Motor neuron (in vitro differentiated cells): ENCODE results near the gene PAPPA2. TPM values are rescaled to one million over a fixed set of nuclear protein-coding genes. Genes with fewer than 3 reads are reported as not detected.

ENCODE experiments used
- ATAC-seq, 8 experiments: fragments of 200-7000 bp; cut with Tn5 transposase; replicated peaks in 6 of 8; 2 replicates each; pipeline ENCODE4 v1.8.0; 2021; ENCODE audit warnings: mild to moderate bottlenecking in 8 of 8, moderate library complexity in 8 of 8
- H3K27ac ChIP-seq, 2 donors: fragments of 250-450 bp; sonication (Bioruptor Pico); 2 replicates each; pipeline ENCODE4 v1.9.0; 2021; ENCODE audit warnings: antibody characterized with exemption in 2 of 2, mild to moderate bottlenecking in 2 of 2, moderate library complexity in 1 of 2
- H3K4me1 ChIP-seq, 2 donors: fragments of 250-450 bp; sonication (Bioruptor Pico); replicated peaks in 1 of 2; 2 replicates each; pipeline ENCODE4 v1.6.1; 2021; ENCODE audit warnings: antibody characterized with exemption in 2 of 2, mild to moderate bottlenecking in 2 of 2, moderate library complexity in 1 of 2
- H3K4me3 ChIP-seq, 5 donors: fragments of 250-450 bp; sonication (Bioruptor Pico); 2 replicates each; pipeline ENCODE4 v1.9.0; 2021; ENCODE audit warnings: antibody characterized with exemption in 5 of 5, mild to moderate bottlenecking in 5 of 5, moderate library complexity in 4 of 5
- WGBS, 10 experiments: fragments of 450-650 bp; shearing (Covaris generic); methylation state at CpG; one replicate each; pipeline ENCODE4 v1.0.0; 2022; 5-methylcytosine and 5-hydroxymethylcytosine counted together
- in situ Hi-C, 9 experiments: fragments of 400-800 bp; cut with MboI; loops; one replicate each; pipeline ENCODE4 v1.15.0; 2021; ENCODE audit warnings: low sequenced_read_pairs in 9 of 9, low pct_unique_long_range_greater_than_20kb in 2 of 9; ENCODE audit not compliant: unreplicated experiment in 9 of 9
- total RNA-seq, 8 experiments: library from RNA; unstranded; fragments of 300-600 nt; gene quantifications; 2 replicates each; pipeline versions ENCODE4 v1.2.3 to v1.2.4, GENCODE V29; 2022

The PAPPA2 gene
- total RNA-seq, 8 experiments from 2014 or later: 1.8 to 82.0 (median 7.1) TPM

DNA sequence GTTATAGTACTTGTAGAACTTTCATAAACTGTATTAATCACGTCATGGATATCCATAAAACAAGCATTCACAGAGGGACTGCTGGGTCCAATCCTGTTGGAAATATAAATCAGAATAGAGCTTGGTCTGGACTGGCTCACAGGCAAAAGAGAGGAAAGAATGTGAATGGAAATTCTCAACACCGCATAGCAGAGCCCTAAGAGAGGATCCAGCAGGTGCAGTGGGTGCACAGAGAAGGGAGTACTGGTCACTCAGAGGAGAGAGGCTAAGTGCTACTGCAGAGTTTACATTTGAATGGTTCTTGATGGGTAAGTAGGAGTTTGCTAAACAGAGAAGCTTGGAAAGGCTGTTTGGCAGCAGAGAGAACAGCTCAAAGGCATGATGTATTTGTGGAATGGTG, 231.7 kb downstream of the PAPPA2 start:
- in situ Hi-C loops: loop anchor here in 1 of 9 experiments (25.0 kb wide), 2 partner anchors 132 to 307 kb away; no protein-coding TSS in a partner anchor
- H3K4me3 ChIP-seq: no peak overlapping the region
- ATAC-seq: no peak

DNA sequence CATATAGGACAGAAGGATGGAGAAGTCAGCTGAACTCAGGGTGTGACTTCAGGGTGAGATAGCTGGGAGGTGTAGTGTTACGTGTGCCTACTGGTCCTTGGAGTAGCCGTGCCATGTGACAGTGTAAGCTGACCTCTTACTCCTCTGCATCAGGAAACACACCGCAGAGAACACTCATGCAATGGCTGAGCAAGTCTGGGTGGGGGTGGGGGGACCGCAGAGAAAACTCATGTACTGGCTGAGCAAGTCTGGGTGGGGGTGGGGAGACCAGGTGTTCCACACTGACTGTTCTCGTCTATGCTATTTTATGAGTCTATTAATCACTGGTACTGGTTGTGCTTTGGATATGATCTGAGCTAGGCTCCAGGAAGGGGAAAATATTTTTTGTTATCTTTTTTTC, 233.1 kb downstream of the PAPPA2 start:
- ATAC-seq: peak in 7 of 8 experiments; percentile 69 to 96 (median 93)
- Histone ChIP-seq H3K4me3 (no peak overlapping the region), H3K27ac (no peak overlapping the region), H3K4me1 (peaks cover 9 to 13% of the 10 kb centered on the region in 2 donors)
- 29 to 100% (median 53%) methylated on average over 1 to 4 of the region's 5 CpGs; no CpG with 5 or more reads in 6 of the 10 experiments for WGBS, 10 experiments
- in situ Hi-C loops: loop anchor here in 1 of 9 experiments (25.0 kb wide), 2 partner anchors 134 to 309 kb away; no protein-coding TSS in a partner anchor

More for the DNA sequence above, 231.7 kb downstream of the PAPPA2 start:
- Histone ChIP-seq H3K4me1 (peaks cover 9 to 13% of the 10 kb centered on the region in 2 donors), H3K27ac (no peak overlapping the region)
- 40 to 100% (median 67%) methylated on average over 1 to 2 of the region's 2 CpGs; no CpG with 5 or more reads in 3 of the 10 experiments for WGBS, 10 experiments

DNA sequence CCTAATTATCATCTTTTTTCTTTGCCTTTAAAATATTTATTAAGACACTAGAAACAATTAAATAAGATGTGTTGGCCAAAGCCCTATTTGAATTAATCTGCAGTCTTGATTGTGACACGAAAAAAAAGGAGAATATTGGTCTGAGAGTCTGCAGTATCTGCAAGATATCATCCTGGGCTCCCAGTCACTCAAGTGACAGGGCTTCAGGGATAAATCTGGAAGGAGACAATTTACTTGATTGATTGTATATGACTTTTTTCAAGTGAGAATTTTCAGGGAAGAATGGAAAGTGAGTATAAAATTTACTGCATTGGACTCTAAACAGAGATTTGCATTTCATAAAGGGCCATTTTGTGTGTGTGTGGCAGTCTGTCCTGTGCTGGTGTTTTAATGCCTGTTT, 233.7 kb downstream of the PAPPA2 start:
- H3K4me3 ChIP-seq: no peak overlapping the region
- in situ Hi-C loops: loop anchor here in 1 of 9 experiments (25.0 kb wide), 2 partner anchors 134 to 309 kb away; no protein-coding TSS in a partner anchor
- no peak overlapping the region for H3K27ac ChIP-seq
- WGBS, 10 experiments: 17 to 100% (median 67%) methylated on average over 1 of the region's 1 CpG; no CpG with 5 or more reads in 3 of the 10 experiments
- no peak for ATAC-seq
- peaks cover 6 to 13% of the 10 kb centered on the region in 2 donors for H3K4me1 ChIP-seq

DNA sequence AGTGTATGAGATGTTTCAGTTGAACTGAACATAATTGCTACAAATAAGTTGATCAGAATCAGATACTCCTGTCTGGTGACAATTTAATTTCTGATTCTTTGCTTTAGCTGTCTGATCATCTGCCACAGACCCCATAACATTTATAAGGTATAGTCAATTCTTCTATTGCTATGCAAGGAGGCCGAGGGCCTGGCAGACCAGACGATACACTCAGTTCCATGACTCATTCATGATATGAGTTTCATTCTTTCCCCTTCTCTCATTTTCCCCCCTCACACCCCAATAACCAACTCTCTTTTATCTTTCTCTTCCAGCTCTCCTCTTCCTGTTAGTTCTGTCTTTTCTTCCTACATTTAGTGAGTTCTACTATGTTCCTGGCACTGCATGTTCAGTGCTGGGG, 236.8 kb downstream of the PAPPA2 start:
- Histone ChIP-seq H3K4me1 (peaks cover 4 to 13% of the 10 kb centered on the region in 2 donors), H3K27ac (no peak overlapping the region), H3K4me3 (no peak overlapping the region)
- ATAC-seq: no peak
- in situ Hi-C loops: loop anchor here in 1 of 9 experiments (25.0 kb wide), 2 partner anchors 138 to 313 kb away; no protein-coding TSS in a partner anchor
- WGBS, 10 experiments: 20 to 100% (median 80%) methylated on average over 1 to 2 of the region's 2 CpGs; no CpG with 5 or more reads in 2 of the 10 experiments

DNA sequence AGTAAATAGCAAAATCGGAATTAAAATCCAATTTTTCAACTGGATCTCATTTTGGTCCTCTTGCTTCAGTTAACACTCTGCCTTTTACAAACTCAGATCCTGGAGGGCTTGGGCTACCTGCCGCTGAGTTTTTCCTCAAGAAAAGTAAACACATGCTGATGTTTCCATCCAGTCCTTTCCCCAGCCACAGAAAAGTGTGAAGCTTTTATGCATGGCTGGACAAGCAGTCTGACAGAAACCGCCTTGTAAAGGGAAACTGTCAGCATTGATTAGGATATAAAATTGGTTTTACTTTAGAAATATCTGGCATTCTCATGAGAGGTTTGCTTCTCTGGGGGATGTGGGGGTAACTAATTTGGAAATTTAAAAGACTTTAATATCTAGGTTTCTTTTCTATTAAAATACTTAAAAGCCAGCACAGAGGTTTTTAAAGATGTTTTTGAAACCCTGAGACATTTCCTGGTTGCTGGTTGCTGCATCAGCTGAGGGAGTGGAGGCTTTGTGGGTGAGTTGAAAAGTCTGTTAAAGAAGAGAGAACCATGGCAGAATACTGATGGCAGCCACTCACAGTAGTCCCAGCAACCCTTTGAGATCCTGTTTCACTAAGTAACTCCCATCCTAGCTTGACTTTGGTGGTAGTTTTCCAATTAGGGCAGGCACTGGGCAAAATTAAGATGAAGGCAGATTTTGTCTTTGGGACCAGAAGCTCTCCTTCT, 238.3 kb downstream of the PAPPA2 start:
- no peak overlapping the region for H3K4me3 ChIP-seq
- no peak for ATAC-seq
- in situ Hi-C loops: no loop called here
- peaks cover 0 to 7% of the 10 kb centered on the region in 2 donors for H3K4me1 ChIP-seq
- 33 to 100% (median 76%) methylated on average over 1 to 3 of the region's 3 CpGs; no CpG with 5 or more reads in 1 of the 10 experiments for WGBS, 10 experiments
- H3K27ac ChIP-seq: no peak overlapping the region

DNA sequence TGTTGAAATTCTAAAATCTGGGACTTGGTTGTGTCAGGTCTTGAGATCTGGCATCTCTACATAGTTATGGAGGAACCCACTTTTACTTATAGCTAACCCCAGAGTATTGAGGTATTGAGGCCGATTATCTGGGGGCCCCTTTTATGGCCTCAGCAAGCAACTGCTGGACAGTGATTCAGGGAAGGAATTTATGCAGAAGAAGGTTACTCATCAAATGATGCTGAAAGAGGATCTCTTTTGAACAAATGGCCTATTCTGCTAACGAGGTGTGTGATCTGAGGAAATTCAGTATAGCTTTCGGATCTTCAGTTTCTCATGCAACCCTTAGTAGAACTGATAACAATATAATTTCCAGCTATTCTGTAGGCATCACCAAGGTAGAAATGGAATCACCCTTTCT, 239.9 kb downstream of the PAPPA2 start:
- Histone ChIP-seq H3K4me1 (no peaks in the 10 kb centered on the region), H3K4me3 (no peak overlapping the region), H3K27ac (no peak overlapping the region)
- 43 to 100% (median 84%) methylated on average over 1 to 3 of the region's 3 CpGs; no CpG with 5 or more reads in 3 of the 10 experiments for WGBS, 10 experiments
- in situ Hi-C loops: no loop called here
- peak in 2 of 8 experiments; percentile 59 to 92 for ATAC-seq

DNA sequence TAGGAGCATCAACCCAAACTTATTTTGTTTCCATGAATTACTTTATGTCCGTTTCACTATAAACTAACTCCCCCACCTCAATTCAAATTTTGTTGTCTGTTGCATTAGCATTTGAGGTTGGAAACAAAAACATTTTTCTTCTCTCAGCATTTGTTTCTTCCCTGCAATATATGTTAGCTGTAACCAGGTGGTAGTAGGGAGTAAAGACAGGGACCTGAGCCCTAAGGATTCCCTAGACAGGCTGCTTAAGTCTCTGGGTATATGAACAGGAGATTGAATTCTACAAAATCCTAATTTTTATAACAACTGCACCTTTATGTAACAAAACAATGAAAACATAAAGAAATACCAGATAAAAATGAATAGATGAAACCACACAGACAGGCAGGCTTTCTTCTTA, 242.6 kb downstream of the PAPPA2 start:
- no peak overlapping the region for H3K4me3 ChIP-seq
- 0 to 100% (median 68%) methylated on average over 1 of the region's 1 CpG for whole genome bisulfite sequencing, 10 experiments
- no peak overlapping the region for H3K27ac ChIP-seq
- in situ Hi-C loops: no loop called here
- ATAC-seq: no peak
- no peaks in the 10 kb centered on the region for H3K4me1 ChIP-seq

DNA sequence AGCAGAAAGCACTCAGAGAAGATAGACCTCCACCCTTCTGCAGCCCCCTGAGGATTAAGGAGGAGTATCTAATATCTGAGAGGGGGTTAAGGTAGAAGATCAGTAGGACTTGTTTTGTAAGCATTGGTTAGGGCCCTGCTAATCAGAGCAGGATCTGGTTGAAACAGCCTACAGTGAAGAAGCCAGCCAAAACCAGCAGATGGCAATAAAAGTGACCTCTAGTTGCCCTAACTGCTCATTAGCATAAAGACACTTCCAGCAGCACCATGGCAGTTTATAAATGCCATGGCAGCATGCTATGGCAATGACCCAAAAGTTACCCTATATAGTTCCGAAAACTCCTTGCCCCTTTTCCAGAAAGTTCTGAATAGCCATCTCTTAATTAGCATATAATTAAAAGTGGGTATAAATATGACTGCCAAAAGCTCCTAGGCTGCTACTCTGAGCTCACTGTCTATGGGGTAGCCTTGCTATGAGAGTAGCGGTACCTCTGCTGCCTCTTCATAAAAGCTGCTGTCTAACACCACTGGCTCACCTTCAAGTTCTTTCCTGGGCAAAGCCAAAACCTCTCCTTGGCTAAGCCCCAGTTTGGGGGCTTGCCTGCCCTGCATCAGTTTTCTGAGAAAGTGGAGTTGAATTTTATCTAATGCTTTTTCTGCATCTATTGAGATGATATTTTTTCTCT, 254.2 kb downstream of the PAPPA2 start:
- H3K27ac ChIP-seq: peak overlapping the region in 1 of 2 donors; percentile 8
- H3K4me1 ChIP-seq: peaks cover 7 to 8% of the 10 kb centered on the region in 2 donors
- in situ Hi-C loops: no loop called here
- H3K4me3 ChIP-seq: no peak overlapping the region
- ATAC-seq: peak; percentile 55 to 98 (median 84)
- WGBS, 10 experiments: 70 to 100% (median 100%) methylated on average over 1 to 2 of the region's 2 CpGs; no CpG with 5 or more reads in 1 of the 10 experiments

DNA sequence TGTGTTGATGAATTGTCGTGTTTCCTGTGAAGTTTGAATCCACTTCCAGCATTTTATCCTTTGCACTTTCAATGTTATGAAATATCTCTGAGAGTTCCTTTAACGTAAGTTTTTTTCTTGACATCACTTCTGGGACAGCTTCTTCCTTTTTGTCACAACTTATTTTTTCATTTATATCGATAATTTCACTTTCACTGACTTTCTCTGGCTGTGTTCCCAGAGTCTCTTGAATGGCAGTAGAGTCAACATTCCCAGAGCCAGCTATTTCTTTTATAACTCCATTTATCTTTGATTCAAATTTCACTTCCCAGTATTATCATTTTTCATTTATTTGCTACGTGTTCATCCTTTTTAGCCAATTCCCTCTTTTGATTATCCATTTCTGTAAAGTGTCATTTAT, 256.5 kb downstream of the PAPPA2 start:
- ATAC-seq: no peak
- no peak overlapping the region for H3K4me3 ChIP-seq
- H3K4me1 ChIP-seq: peaks cover 7 to 8% of the 10 kb centered on the region in 2 donors
- no peak overlapping the region for H3K27ac ChIP-seq
- in situ Hi-C loops: no loop called here
- WGBS, 10 experiments: 19 to 89% (median 77%) methylated on average over 3 to 4 of the region's 4 CpGs

DNA sequence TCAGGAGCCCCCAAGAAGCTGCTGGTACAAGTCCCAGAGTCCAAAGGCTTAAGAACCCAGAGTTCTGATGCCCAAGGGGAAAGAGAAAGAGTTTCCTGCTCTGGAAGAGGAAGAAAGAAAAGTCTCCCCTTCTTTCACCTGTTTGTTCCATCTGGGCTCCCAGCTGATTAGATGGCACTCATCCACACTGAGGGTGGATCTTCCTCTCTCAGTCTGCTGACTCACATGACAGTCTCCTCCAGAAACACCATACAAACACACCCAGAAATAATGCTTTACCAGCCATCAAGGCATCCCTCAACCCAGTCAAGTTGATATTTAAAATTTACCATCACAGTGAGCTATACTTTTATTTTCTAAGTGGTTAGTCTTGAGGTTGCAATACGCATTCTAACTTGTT, 257.9 kb downstream of the PAPPA2 start:
- Histone ChIP-seq H3K27ac (no peak overlapping the region), H3K4me3 (no peak overlapping the region), H3K4me1 (peaks cover 7 to 8% of the 10 kb centered on the region in 2 donors)
- 69 to 100% (median 95%) methylated on average over 1 of the region's 1 CpG for WGBS, 10 experiments
- in situ Hi-C loops: no loop called here
- peak in 2 of 8 experiments; percentile 62 to 74 for ATAC-seq

DNA sequence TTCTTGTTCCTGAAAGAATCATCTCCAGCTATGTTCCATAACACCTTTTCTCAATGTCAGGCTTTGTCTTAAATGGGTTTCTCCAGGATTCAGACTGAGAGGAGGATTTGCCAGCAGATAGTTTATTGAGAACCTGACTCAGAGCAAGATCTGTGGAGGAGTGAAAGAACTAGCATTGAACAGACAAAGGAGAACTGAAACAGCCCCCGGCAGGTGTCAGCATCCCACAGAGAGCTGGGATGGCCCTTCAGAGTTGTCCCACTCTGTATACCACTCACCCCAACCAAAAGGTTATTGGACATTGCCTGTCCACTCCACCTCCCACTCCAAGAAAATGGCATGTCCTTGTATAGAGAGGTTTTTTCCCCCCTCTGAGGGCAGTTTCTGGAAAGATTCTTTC, 270.7 kb downstream of the PAPPA2 start:
- Histone ChIP-seq H3K4me1 (peaks cover 0 to 6% of the 10 kb centered on the region in 2 donors), H3K4me3 (no peak overlapping the region), H3K27ac (peak overlapping the region in 1 of 2 donors; percentile 34)
- 73 to 100% (median 81%) methylated on average over 1 of the region's 1 CpG; no CpG with 5 or more reads in 4 of the 10 experiments for WGBS, 10 experiments
- no peak for ATAC-seq
- in situ Hi-C loops: no loop called here

DNA sequence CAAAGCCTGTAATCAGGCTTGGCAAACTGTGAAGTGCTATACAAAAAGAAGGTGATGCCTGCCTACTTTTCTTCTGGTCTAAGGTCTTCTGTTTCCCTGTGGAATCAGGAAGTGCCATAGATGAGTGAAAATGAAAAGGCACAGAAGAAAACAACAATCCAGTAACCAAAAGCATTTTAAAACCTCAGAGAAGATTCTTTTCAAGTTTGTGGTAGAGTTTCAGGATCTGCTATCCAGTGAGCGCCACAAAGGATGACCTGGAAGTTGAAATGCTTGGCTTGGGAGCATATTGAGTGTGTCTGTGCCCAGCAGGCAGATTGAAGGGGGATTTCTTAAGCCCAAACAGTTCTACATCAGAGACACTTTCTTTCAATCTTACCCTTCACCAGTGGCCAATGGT, 272.2 kb downstream of the PAPPA2 start:
- in situ Hi-C loops: no loop called here
- ATAC-seq: no peak
- Histone ChIP-seq H3K4me3 (no peak overlapping the region), H3K4me1 (peaks cover 0 to 6% of the 10 kb centered on the region in 2 donors), H3K27ac (no peak overlapping the region)
- 50 to 100% (median 100%) methylated on average over 1 of the region's 1 CpG; no CpG with 5 or more reads in 3 of the 10 experiments for WGBS, 10 experiments

DNA sequence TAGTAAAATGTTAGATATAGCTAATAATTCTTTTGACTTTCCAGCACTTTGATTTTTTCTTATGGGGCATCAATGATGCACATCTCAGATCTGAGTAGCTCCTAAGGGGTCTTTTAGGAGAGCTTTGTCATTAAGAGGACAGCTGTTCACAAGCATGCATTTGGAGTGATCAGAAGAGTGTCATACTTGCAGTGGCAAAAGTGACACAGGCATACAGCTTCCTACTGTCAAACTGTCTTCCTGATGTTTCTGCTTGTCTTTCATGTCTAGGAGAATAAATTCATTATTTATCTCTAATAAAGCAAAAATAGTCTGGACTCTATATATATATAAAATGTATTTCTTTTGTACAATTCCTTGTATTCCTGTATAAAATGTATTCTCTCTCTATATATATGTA, 273.0 kb downstream of the PAPPA2 start:
- no peak for ATAC-seq
- no peak overlapping the region for H3K27ac ChIP-seq
- H3K4me3 ChIP-seq: no peak overlapping the region
- in situ Hi-C loops: no loop called here
- peaks cover 0 to 6% of the 10 kb centered on the region in 2 donors for H3K4me1 ChIP-seq
